Epithelial cell of esophagus (primary cell): ENCODE results near the gene P2RX4.
"Not testable (repeated sequence)": the region's sequence is repeated elsewhere in the genome, so short reads cannot be mapped to it uniquely, and the experiment has no call there.

Experiments used
- DNase-seq: peaks from one replicate; pipeline ENCODE4 v3.0.0; 2010; ENCODE audit warnings: low read depth
- H3K4me3 ChIP-seq: 2 replicates; pipeline ENCODE4 v1.5.1; 2011; ENCODE audit warnings: mild to moderate bottlenecking, low read length, control low read depth
- TF ChIP-seq, protein P1 (sequence below): IDR thresholded peaks from 2 replicates; pipeline ENCODE4 v1.5.1; 2011; ENCODE audit warnings: low read depth, mild to moderate bottlenecking, low read length, control low read depth, inconsistent platforms; ENCODE audit not compliant: insufficient read depth; ENCODE audit errors: missing control alignments

P2RX4 gene

DNA sequence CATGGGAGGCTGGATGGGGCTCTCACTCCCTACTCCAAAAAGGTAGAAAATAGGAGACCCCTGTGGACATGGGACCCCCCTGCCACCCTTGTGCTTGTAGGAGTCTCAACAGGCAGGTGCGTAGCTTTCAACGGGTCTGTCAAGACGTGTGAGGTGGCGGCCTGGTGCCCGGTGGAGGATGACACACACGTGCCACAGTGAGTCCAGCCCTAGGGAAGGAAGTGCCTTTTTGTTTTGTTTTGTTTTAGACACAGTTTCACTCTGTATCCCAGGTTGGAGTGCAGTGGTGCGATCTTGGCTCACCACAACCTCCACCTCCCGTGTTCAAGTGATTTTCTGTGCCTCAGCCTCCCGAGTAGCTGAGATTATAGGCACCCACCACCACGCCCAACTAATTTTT is 12.9 kb downstream of the P2RX4 start:
- TF ChIP-seq, protein P1, sequence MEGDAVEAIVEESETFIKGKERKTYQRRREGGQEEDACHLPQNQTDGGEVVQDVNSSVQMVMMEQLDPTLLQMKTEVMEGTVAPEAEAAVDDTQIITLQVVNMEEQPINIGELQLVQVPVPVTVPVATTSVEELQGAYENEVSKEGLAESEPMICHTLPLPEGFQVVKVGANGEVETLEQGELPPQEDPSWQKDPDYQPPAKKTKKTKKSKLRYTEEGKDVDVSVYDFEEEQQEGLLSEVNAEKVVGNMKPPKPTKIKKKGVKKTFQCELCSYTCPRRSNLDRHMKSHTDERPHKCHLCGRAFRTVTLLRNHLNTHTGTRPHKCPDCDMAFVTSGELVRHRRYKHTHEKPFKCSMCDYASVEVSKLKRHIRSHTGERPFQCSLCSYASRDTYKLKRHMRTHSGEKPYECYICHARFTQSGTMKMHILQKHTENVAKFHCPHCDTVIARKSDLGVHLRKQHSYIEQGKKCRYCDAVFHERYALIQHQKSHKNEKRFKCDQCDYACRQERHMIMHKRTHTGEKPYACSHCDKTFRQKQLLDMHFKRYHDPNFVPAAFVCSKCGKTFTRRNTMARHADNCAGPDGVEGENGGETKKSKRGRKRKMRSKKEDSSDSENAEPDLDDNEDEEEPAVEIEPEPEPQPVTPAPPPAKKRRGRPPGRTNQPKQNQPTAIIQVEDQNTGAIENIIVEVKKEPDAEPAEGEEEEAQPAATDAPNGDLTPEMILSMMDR, result no peak
- no peak overlapping the region for H3K4me3 ChIP-seq
- DNase-seq, result no peak

DNA sequence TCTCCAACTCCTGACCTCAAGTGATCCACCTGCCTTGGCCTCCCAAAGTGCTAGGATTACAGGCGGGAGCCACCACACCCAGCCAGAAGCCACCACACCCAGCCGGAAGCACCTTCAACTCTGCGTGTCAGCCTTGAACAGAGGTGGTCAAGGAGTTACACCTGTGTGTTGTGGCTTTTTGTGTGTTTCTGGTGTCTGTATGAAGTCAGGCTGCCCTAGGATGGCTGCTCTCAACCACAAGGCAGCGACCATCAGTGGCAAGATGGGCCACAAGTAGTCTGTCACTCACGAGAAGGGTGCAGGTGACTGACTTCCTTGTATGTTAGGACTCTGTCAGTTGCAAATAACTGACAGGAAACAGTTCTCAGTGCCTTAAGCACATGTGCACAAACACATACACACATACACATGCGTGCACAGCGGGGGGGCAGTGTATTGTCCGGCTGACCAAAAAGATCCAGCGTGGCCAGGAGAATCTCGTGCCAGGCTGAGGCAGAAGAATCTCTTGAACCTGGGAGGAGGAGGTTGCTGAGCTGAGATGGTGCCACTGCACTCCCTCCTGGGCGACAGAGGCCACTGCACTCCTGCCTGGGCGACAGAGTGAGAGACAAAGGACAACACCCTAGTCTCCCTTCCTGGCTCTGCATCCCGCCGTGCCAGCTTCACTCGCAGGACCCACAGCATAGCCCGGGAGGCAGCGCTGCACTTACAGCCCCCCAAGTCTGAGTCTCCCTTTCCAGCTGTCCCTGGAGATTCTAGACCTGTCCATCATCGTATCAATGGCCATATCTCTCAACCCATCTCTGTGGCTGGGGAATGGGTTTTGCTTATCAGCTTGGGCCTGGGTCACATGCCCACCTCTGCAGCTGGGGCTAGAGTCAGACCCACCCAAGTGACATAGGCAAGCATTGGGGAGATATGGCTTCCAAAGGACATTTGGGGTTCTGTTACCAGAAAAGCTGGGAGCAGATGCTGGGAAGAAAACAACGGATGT is 13.7 kb downstream of the P2RX4 start:
- H3K4me3 ChIP-seq, result no peak overlapping the region

DNA sequence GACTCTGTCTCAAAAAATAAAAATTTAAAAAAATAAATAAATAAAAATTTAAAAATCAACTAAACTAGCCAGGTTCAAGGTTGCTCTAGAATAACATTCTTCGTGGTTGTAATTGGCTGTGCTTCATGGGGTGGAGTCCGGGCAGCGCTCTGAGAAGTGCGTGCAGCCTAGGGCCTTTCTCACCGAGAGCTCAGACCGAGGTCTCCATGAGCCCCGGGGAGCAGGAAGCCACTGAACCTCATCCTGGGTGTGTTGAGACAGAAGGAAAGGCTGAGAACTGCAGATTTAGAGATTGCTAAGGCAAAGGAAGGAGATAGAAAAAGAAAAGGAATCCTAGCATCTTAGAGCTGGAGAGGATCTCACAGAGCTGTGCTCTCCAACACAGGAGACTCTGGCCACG is 14.7 kb downstream of the P2RX4 start:
- DNase-seq, result no peak
- TF ChIP-seq, protein P1, result no peak
- no peak overlapping the region for H3K4me3 ChIP-seq

More for the DNA sequence above, 13.7 kb downstream of the P2RX4 start:
- TF ChIP-seq, protein P1, result peak; percentile 40
- DNase-seq, result peak; percentile 34

DNA sequence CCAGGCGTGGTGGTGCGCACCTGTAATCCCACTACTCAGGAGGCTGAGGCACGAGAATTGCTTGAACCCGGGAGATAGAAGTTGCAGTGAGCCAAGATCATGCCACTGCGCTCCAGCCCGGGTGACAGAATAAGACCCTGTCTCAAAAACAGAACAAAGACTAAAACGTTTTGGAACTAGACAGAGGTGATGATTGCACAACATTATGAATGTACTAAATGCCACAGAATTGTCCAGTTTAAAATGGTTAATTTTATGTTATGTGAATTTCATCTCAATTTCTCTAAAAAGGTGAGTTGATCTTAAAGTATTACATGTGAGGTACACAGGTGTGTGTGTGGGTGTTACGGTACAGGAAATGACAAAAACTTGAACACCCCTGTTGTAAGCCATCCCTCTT is 16.5 kb downstream of the P2RX4 start:
- TF ChIP-seq, protein P1, result no peak
- DNase-seq, result no peak

DNA sequence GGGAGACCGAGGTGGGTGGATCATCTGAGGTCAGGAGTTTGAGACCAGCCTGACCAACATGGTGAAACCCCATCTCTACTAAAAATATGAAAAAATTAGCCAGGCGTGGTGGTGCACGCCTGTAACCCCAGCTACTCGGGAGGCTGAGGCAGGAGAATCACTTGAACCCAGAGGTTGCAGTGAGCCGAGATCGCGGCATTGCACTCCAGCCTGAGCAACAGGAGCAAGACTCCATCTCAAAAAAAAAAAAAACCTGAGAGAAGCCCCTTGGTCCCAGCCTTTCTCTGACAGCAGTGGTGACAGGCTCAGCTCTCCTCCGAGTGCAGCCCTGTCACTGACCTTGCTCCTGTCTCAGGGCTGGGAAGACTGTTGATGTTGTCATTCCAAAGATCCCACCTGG is 16.9 kb downstream of the P2RX4 start:
- H3K4me3 ChIP-seq, DNase-seq: not testable (repeated sequence)

More for the DNA sequence above, 16.5 kb downstream of the P2RX4 start:
- H3K4me3 ChIP-seq, result no peak overlapping the region

DNA sequence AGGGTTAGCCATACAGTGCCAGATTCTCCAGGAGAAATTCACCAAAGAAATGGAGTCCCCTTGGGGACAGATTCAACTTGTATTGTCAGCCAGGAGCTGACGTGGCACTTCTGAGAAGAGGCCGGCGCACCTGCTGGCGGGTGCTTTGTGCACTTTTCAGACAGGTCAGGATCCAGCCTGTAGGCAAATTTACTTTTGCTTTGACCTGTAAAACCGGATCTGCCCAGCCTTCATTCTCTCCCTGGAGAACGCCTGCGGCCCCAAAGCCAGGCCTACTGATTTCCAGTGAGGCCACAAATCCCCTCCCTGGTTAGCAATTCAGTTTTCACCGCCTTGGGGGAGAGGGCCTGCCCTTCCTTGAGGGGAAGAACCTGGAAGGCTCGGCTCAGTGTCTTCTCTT is 17.4 kb downstream of the P2RX4 start:
- DNase-seq, result peak; percentile 75
- H3K4me3 ChIP-seq, result no peak overlapping the region
- TF ChIP-seq, protein P1, result no peak

DNA sequence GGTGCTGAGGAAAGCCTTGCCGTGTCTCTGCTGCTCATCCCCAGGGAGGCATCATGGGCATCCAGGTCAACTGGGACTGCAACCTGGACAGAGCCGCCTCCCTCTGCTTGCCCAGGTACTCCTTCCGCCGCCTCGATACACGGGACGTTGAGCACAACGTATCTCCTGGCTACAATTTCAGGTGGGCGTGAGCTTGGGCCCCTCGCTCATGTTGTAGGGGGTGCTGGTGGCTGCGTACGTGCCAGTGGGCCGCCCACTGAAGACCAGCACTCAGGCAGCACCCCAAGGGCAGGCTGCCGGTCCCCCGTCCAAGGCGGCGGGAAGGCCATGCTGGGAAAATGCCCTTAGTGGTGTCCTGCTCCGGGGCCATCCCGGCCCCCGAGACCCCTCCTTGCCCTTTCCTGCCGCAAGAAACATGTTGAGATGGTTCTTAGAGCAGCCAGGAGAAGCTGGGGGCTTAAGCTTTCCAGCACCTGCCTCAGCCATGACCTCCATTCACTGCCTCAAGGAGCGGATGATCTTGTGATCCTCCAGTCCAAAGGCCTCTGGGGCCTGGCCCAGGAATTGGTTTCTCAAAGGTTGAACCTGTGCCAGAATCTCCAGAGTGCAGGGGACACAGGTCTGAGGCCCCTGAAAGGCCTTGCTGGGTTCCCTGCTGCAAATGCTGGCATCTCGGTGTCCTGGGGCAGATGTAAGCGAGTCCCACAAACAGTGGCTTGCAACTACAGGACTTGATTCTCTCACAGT is 19.2 kb downstream of the P2RX4 start:
- TF ChIP-seq, protein P1, result no peak
- DNase-seq, result no peak
- no peak overlapping the region for H3K4me3 ChIP-seq
